GM21447 (cell line): ENCODE results near the gene TSPEAR.

Experiments
- ATAC-seq: cut with Tn5 transposase; IDR thresholded peaks from one replicate; pipeline ENCODE4 v1.9.1; 2021; ENCODE audit not compliant: unreplicated experiment

The TSPEAR gene

GRCh38 chr21:44723177-44724131 lies 12.1 kb upstream of the TSPEAR start:
- ATAC-seq: no peak

DNA sequence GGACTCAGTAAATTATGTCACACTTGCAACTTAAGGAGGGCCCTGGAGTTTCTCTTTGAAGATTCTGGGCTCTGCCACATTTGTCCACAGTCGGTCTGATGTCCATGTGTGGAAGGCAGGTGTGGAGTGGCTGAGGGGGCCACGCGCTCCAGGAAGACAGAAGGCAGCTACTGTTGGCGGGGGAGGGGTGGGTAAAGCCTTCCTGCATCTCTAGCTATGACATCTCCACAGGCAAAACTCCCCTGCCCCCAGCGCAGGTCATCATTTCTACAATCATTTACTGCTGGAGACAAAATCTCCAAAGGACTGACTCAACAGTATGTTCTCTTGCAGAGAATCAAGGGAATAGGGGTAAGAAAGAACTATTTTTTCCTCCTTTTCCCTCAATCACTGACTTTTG lies 11.4 kb upstream of the TSPEAR start:
- ATAC-seq: no peak

DNA sequence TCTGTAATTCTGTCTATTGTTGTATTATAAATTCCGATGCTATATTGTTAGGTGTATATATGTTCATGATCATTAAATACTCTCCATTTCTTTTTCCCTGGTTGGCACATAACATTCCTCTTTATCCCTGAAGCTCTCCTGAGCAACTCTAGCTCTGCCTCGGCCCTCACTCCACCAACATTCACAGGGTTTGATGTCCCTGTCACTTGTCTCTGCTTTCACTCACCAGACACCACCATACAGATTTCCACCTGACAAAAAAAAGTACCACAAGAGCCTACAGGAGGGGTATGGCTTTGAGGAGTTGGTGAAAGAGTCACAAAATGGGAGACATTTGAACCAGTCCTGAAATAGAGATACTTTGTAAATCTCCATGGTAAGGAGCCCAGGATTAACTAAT lies 8.8 kb upstream of the TSPEAR start:
- ATAC-seq: no peak

GRCh38 chr21:44718571-44718970 lies 7.2 kb upstream of the TSPEAR start:
- ATAC-seq: no peak

DNA sequence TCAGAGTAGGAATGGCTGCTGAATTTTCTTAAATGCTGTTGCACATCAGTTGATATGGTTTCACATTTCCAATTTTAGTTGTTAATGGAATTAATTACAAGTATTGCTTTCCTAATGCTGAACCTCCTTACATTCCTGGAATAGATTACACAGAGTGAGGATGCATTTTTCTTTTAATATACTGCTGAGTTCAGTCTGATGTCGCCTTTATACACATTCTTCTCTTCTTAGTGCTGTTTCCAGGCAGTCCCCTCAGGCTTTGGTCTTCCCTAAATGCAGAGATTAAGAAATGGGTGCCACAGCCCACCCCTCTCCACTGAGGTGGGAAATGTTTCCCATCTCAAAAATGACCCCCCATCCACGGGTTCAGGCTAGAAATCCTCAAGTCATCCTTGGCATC lies 6.7 kb upstream of the TSPEAR start:
- ATAC-seq: no peak

DNA sequence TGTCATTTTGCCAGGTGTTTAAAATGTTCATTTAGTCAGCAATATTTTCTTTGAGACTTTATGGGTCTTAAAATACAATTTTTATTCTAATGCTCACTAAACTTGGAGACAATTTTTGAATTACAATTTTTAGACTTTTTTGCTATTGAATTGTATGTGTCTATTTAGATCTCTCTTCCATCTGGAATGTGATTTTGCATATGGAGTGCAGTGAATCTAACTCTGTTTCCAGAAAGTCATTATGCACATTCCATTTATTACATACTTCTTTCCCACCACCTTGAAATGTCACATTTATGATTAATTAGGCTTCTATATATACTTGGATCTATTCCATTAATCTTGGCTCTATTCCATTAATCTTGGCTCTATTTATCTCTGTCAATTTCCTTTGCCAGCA lies 5.6 kb upstream of the TSPEAR start:
- ATAC-seq: no peak

GRCh38 chr21:44714905-44715304 lies 3.5 kb upstream of the TSPEAR start:
- no peak for ATAC-seq

DNA sequence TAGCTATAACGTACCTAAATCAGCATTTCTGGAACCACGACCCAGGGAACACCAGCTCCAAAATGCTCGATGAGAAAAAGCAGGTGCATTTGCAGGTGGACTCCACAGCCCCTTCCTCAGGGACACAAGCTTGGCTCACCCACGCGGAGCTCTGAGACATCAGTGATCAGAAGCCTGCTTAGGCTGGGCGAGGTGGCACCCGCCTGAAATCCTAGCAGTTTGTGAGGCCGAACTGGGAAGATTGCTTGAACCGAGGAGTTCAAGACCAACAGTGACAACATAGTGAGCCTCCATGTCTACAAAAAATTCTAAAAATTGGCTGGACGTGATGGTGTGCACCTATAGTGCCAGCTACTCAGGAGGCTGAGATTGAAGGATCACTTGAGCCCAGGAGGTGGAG lies 2.5 kb upstream of the TSPEAR start:
- ATAC-seq: no peak

GRCh38 chr21:44713130-44713529 lies 1.8 kb upstream of the TSPEAR start:
- ATAC-seq: no peak

DNA sequence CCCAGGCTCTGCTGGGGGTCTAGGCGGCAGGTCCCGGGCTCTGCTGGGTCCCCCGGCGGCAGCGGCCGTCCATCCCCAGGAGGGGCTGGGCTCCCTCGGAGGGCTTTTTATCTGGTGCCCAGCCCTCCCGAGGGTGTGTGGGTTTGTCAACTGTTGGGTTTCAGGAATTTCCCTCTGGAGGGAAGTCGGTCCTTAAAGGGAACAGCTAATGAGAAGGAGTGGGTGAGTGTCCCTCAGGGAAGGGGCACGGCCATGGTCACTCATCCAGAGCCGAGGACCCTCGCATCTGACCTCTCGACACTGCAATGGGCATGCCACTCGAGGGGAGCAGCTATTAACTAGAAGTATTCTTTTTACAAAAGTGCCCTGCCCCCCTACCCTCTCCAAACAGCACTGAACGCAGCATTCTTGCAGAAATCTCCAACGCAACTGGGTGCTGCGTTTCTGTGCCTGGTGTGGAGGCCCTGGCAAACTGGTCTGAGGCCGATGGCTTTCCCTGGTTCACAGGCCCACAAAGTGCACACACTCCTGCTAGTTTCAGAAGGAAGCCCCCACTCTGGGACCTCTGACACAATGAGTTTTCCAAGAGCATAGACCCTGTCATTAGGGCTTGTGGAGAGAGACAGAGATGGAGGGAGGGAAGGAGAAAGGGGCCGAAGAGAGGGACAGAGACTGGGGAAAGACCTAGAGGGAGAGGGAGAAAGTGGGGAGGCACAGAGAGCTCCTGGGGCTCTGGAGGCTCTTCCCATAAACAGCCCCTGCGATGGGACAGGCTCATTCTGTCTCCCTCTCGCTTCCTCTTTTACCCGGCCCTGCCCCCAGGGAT lies 1.0 kb upstream of the TSPEAR start:
- ATAC-seq: no peak

- ATAC-seq: no peak
These were observed 531 bp downstream of the TSPEAR start for GRCh38 chr21:44710756-44711326.

- no peak for ATAC-seq
These were observed 1.1 kb downstream of the TSPEAR start for GRCh38 chr21:44710294-44710665.

DNA sequence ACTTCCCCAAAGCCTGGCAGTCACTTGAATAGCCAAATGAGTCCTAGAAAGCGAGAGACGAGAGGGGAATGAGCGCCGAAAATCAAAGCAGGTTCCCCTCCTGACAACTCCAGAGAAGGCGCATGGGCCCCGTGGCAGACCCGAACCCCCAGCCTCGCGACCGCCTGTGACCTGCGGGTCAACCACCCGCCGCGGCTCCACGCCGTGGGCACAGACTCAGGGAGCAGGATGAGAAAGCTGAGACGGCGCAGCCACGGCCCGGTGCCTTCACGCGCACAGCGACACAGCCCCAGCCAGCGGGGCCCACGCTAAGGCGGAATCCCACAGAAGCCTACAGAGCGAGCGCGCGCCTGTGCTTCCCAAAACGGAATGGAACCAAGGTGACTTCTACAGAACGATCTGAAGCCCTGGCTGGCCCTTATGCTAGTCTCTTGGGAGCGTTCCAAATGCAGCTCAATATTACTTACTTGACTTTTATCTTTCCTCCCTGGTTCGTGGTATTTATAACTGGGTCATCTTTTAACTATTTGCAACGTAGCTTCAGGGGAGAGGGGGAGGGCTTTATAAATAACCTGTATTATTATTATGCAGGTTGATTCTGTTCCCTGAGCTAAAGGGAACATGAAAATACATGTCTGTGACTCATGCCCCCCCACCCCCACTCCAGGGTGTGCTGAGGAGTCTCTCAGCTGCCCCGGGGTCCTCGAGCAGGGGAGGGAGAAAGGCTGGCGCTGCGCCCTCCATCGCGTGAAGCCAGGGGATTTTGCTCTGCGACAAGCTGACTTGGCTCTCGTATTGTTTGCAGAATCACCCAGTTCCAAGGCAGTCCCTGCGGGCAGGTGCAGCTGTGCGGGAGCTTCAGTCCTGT lies 1.7 kb downstream of the TSPEAR start:
- ATAC-seq: no peak

DNA sequence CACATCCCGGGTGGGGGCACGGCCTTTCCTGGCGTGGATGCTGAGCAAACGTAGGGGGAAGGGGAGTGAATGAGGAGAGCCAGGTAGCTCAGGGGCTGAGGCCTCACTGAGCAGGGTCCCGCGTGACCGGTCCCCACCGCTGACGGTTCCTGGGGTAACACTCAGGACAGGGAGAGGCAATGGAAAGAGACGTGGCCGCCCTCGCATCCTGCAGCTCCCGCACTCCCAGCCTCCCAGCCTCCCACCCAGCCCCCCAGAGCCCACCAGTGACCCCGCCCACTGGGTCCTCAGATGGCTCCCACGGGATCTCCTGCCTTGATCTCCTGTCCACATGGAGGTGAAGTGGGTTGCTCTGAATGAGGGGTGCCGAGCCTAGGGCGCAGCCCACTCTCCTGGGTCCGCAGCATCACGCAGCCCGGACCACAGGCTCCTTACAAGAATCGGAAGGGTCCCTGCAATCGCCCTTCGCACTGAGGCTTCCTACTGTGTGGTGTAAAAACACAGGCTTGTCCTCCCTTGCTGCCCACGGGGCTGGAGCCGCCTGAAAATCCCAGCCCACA lies 2.4 kb downstream of the TSPEAR start:
- ATAC-seq: no peak

DNA sequence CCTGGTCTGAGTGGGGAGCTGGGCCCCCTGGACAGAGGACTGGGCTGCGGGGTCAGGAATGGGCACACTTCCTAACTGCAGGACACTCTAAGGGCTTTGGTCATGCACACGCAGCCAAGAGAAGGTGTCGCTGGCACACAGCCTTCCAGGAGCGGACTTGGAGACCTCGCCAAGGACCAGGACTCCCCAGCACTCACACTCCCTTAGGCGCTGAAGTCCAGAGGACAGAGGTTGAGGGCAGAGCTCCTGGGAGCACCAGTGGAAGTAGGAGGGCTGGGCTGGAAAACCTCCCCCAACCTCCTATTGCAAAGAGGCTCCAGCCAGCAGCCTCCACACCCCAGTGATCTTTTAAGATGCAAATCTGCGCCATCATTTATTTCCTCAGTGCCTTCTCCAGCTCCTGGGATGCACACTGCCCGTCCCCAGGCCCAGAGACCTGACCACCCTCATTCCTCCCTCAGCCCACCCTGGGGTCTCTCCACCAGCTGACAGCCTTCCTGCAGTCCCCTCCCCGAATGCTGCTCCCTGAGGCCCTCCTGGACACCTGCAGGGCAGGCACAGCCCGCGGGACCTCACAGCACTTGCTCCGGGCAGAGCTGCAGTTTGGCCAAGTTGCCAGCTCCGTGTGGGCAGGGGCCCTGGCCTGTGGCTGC lies 3.0 kb downstream of the TSPEAR start:
- ATAC-seq: no peak

DNA sequence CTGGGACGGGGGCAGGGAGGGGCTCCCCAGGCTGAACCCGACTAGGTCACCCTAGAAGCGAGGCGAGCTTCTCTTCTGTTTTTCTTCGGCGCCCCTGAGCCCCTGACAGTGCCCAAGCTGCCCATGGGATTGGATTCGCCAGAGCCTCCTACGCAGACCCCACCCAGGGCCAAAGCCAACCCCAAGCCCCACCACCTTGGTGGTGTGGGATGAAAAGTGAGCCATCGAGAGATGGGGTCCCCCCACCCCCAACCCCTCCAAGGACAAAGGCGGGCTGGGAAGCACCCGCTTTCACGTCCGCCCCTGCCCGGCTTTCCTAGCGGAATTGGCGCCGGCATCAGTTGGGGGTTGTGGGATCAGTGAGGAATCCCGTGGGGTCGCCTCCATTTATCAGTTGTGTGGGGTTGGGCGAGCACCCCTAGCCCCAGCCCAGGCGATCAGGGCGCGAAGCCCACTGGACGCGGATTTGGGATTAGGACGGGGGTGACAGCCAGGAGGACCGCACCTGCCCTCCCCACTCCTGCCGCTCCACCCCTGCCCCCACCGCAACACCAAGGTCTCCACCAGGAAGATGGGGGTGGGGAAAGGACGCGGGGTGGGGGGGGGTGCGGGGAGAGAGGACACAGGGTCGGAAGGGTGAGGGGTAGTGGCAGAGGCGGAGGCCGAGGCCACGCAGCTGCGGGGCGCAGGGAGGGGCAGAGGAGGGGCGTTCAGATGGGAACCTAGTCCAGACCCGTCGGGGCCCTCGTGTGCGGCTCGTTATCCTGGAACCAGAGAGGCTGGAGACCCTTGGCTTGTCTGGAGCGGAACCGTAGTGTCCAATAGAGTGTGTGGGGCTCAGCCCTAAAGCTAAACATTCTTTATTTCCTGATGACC lies 4.4 kb downstream of the TSPEAR start:
- no peak for ATAC-seq

DNA sequence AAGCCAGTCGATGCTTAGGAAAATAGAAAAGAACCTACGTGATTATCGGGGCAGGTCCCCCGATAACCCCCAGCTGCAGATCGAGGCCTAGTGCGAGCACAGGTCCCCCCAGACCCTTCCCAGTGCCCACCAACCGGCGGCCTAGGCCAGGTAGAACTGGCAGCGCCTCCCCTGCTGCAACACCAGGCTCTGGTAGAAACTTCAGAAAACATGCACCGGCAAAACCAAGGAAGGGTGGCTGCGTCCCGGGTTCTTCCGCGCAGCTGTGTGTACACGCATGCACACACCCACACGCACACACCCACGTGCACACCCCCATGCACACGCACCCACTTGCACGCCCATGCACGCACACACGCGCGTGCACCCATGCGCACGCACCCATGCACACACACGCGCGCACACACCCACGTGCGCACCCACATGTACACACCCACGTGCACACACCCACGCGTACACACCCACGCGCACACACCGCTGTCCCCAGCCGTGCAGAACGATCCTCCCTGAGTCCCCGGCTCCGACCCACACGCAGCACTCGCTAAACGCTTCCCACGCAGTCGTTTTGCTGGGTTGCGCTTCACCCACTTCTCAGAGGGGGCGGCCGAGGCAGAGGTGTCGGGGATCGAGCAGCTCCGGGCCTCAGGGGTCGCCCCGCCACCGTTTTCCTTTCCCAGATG lies 5.2 kb downstream of the TSPEAR start:
- ATAC-seq: no peak

DNA sequence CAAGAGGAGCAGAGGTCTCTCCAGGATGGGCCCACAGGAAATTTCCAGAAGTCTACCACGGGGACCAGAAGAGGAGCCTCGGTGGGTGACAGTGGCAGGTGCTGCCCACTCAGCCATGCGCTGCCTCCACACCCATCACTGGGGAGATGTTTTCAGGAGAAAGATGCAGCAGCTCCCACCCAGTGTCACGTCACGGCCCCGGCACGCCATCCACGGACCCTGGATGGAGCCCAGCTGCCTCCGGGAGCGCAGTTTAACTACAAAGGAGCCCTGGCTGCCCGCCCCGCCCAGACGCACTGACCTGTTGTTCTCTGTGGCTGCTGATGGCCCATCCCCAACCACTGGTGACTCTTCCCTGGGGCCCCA lies 6.8 kb downstream of the TSPEAR start:
- ATAC-seq: no peak
